Gastroesophageal sphincter (tissue), 3 donors: ENCODE results near the gene RPS6KA4.

Experiments
- CTCF ChIP-seq, 4 experiments: fragments of 200-600 bp in 2 of 4; fragments of 450-650 bp in 2 of 4; sonication (generic) in 1 of 4; IDR thresholded peaks; one replicate each; pipeline ENCODE4 v1.5.1; 2017 to 2019; ENCODE audit warnings: antibody characterized with exemption in 4 of 4, mild to moderate bottlenecking in 2 of 4, moderate library complexity in 2 of 4
- POLR2AphosphoS5 ChIP-seq: sonication (generic); formaldehyde crosslinking; IDR thresholded peaks from one replicate; pipeline ENCODE4 v1.6.1; 2017; ENCODE audit warnings: antibody characterized with exemption

GRCh38 chr11:64349025-64349387, 10.0 kb upstream of the RPS6KA4 start:
- TF ChIP-seq CTCF (IDR thresholded peaks at IDR 0.05) (no peak), POLR2AphosphoS5 (no peak)
